ENCODE results near the gene PALS2.

Gene PALS2

GRCh38 chr7:24576171-24577025 is 3.1 kb downstream of the PALS2 start:
- H3K27me3 ChIP-seq = 0 out of 22 replicates have a peak, but pooled peaks cover 0 to 4% (median 0%) of the 10 kb centered on the region in 11 experiments
- peaks cover 24 to 54% (median 46%) of the 10 kb centered on the region in 10 experiments; a peak in 19 of 20 replicates for H3K4me1 ChIP-seq
- H4K20me1 ChIP-seq = peaks cover 0 to 72% (median 36%) of the 10 kb centered on the region in 11 experiments; a peak in 15 of 22 replicates
- H3K9ac ChIP-seq = no peak overlapping the region
- no peaks in the 10 kb centered on the region for H3K9me3 ChIP-seq (replicated peaks in 1 of 11)
- H3K27ac ChIP-seq = no peak overlapping the region
- TF ChIP-seq Cebpa-rat (IDR thresholded peaks at IDR 0.05) = no peak
- H3K4me3 ChIP-seq = no peak overlapping the region
- H3K4me2 ChIP-seq = peak overlapping the region in 10 of 11 experiments; percentile 2 to 95 (median 42); a peak in 14 of 22 replicates
- H3K36me3 ChIP-seq = no peaks in the 10 kb centered on the region; a peak in 1 of 22 replicates

- TF ChIP-seq Cebpa-rat (IDR thresholded peaks at IDR 0.05) = no peak
- Histone ChIP-seq H3K4me2 (peak overlapping the region in 7 of 11 experiments; percentile 4 to 88 (median 25); a peak in 7 of 22 replicates), H3K4me3 (no peak overlapping the region), H3K27ac (no peak overlapping the region), H3K36me3 (no peaks in the 10 kb centered on the region; a peak in 1 of 22 replicates), H4K20me1 (peaks cover 0 to 85% (median 36%) of the 10 kb centered on the region in 11 experiments; a peak in 15 of 22 replicates), H3K9ac (no peak overlapping the region), H3K27me3 (no peaks in the 10 kb centered on the region), H3K4me1 (peaks cover 17 to 46% (median 37%) of the 10 kb centered on the region in 10 experiments; a peak in 19 of 20 replicates), H3K9me3 (replicated peaks in 1 of 11) (peaks cover 0 to 4% (median 3%) of the 10 kb centered on the region in 11 experiments; a peak in 6 of 22 replicates)
Measured at GRCh38 chr7:24578052-24578451, 4.8 kb downstream of the PALS2 start.

- no peak overlapping the region for H3K4me3 ChIP-seq
- no peak overlapping the region for H3K4me2 ChIP-seq
- H3K4me1 ChIP-seq = peaks cover 7 to 36% (median 28%) of the 10 kb centered on the region in 10 experiments; a peak in 19 of 20 replicates
- H3K27ac ChIP-seq = no peak overlapping the region
- no peak for TF ChIP-seq Cebpa-rat (IDR thresholded peaks at IDR 0.05)
- no peaks in the 10 kb centered on the region for H3K27me3 ChIP-seq
- H4K20me1 ChIP-seq = peaks cover 0 to 73% (median 27%) of the 10 kb centered on the region in 11 experiments; a peak in 15 of 22 replicates
- no peak overlapping the region for H3K9ac ChIP-seq
- no peaks in the 10 kb centered on the region; a peak in 1 of 22 replicates for H3K36me3 ChIP-seq
- H3K9me3 ChIP-seq (replicated peaks in 1 of 11) = peaks cover 0 to 10% (median 6%) of the 10 kb centered on the region in 11 experiments; a peak in 8 of 22 replicates
Measured at GRCh38 chr7:24580283-24580946, 7.2 kb downstream of the PALS2 start.

GRCh38 chr7:24582166-24582565 is 8.9 kb downstream of the PALS2 start:
- no peak overlapping the region for H3K4me2 ChIP-seq
- TF ChIP-seq Cebpa-rat (IDR thresholded peaks at IDR 0.05) = no peak
- peaks cover 0 to 13% (median 6%) of the 10 kb centered on the region in 11 experiments; a peak in 8 of 22 replicates for H3K9me3 ChIP-seq (replicated peaks in 1 of 11)
- H3K9ac ChIP-seq = no peak overlapping the region
- H4K20me1 ChIP-seq = peaks cover 0 to 72% (median 10%) of the 10 kb centered on the region in 11 experiments; a peak in 12 of 22 replicates
- H3K36me3 ChIP-seq = no peaks in the 10 kb centered on the region; a peak in 2 of 22 replicates
- H3K4me3 ChIP-seq = no peak overlapping the region
- no peak overlapping the region for H3K27ac ChIP-seq
- peaks cover 0 to 19% (median 14%) of the 10 kb centered on the region in 10 experiments; a peak in 16 of 20 replicates for H3K4me1 ChIP-seq
- no peaks in the 10 kb centered on the region for H3K27me3 ChIP-seq

GRCh38 chr7:24587853-24588252 is 14.6 kb downstream of the PALS2 start:
- H3K36me3 ChIP-seq = peaks cover 0 to 24% (median 2%) of the 10 kb centered on the region in 11 experiments; a peak in 9 of 22 replicates
- H3K4me2 ChIP-seq = peak overlapping the region in 3 of 11 experiments; percentile 6 to 30 (median 16); a peak in 2 of 22 replicates
- no peaks in the 10 kb centered on the region for H3K27me3 ChIP-seq
- no peak overlapping the region for H3K9ac ChIP-seq
- no peak overlapping the region for H3K27ac ChIP-seq
- no peak overlapping the region for H3K4me3 ChIP-seq
- peaks cover 0 to 25% (median 14%) of the 10 kb centered on the region in 11 experiments; a peak in 13 of 22 replicates for H3K9me3 ChIP-seq (replicated peaks in 1 of 11)
- no peak for TF ChIP-seq Cebpa-rat (IDR thresholded peaks at IDR 0.05)
- peaks cover 0 to 7% (median 0%) of the 10 kb centered on the region in 10 experiments; a peak in 2 of 20 replicates for H3K4me1 ChIP-seq
- H4K20me1 ChIP-seq = peaks cover 0 to 67% (median 0%) of the 10 kb centered on the region in 11 experiments; a peak in 8 of 22 replicates

- peaks cover 0 to 36% (median 20%) of the 10 kb centered on the region in 11 experiments; a peak in 14 of 22 replicates for H3K9me3 ChIP-seq (replicated peaks in 1 of 11)
Measured at GRCh38 chr7:24591152-24591551, 17.9 kb downstream of the PALS2 start.

GRCh38 chr7:24595671-24596418 is 22.6 kb downstream of the PALS2 start:
- no peak overlapping the region for H3K4me3 ChIP-seq
- no peak overlapping the region for H3K27ac ChIP-seq
- H3K27me3 ChIP-seq = no peaks in the 10 kb centered on the region
- peaks cover 0 to 31% (median 15%) of the 10 kb centered on the region in 11 experiments; a peak in 14 of 22 replicates for H3K36me3 ChIP-seq
- H4K20me1 ChIP-seq = peaks cover 0 to 19% (median 0%) of the 10 kb centered on the region in 11 experiments; a peak in 4 of 22 replicates
- H3K9me3 ChIP-seq (replicated peaks in 1 of 11) = peaks cover 0 to 43% (median 31%) of the 10 kb centered on the region in 11 experiments; a peak in 15 of 22 replicates
- H3K4me1 ChIP-seq = peaks cover 0 to 8% (median 1%) of the 10 kb centered on the region in 10 experiments; a peak in 9 of 20 replicates
- no peak overlapping the region for H3K9ac ChIP-seq
- H3K4me2 ChIP-seq = no peak overlapping the region
- no peak for TF ChIP-seq Cebpa-rat (IDR thresholded peaks at IDR 0.05)

More at GRCh38 chr7:24591152-24591551, 17.9 kb downstream of the PALS2 start:
- Histone ChIP-seq H3K27ac (no peak overlapping the region), H3K9ac (no peak overlapping the region), H4K20me1 (peaks cover 0 to 55% (median 0%) of the 10 kb centered on the region in 11 experiments; a peak in 7 of 22 replicates), H3K36me3 (peaks cover 0 to 38% (median 15%) of the 10 kb centered on the region in 11 experiments; a peak in 13 of 22 replicates), H3K4me2 (no peak overlapping the region), H3K4me1 (peaks cover 0 to 7% (median 0%) of the 10 kb centered on the region in 10 experiments; a peak in 2 of 20 replicates), H3K27me3 (no peaks in the 10 kb centered on the region), H3K4me3 (no peak overlapping the region)
- TF ChIP-seq Cebpa-rat (IDR thresholded peaks at IDR 0.05) = no peak

- H3K27me3 ChIP-seq = no peaks in the 10 kb centered on the region
- H3K4me1 ChIP-seq = peaks cover 0 to 17% (median 10%) of the 10 kb centered on the region in 10 experiments; a peak in 10 of 20 replicates
- TF ChIP-seq Cebpa-rat (IDR thresholded peaks at IDR 0.05) = no peak
- H3K27ac ChIP-seq = no peak overlapping the region
- peaks cover 0 to 15% (median 0%) of the 10 kb centered on the region in 11 experiments; a peak in 4 of 22 replicates for H4K20me1 ChIP-seq
- no peak overlapping the region for H3K9ac ChIP-seq
- peaks cover 7 to 42% (median 30%) of the 10 kb centered on the region in 11 experiments; a peak in 20 of 22 replicates for H3K9me3 ChIP-seq (replicated peaks in 1 of 11)
- H3K4me2 ChIP-seq = no peak overlapping the region
- H3K36me3 ChIP-seq = peaks cover 0 to 29% (median 15%) of the 10 kb centered on the region in 11 experiments; a peak in 14 of 22 replicates
- no peak overlapping the region for H3K4me3 ChIP-seq
Measured at GRCh38 chr7:24597014-24597413, 23.8 kb downstream of the PALS2 start.

All from BLaER1 treated with 17β-estradiol and CSF1 and Interleukin-3, amounts not matched to agents 10 nM and 100 nM (cell line).